MM.1S (cell line): ENCODE data around the gene TSPAN9.

Experiments used
- DNase-seq: peaks from one replicate; pipeline ENCODE4 v3.0.0-alpha.2; 2015
- H2AFZ ChIP-seq: fragments of 300-600 bp; sonication (generic); 2 replicates; pipeline ENCODE4 v1.6.0; 2016; ENCODE audit warnings: antibody characterized with exemption, low read length
- H3F3A ChIP-seq: fragments of 300-600 bp; sonication (generic); 2 replicates; pipeline ENCODE4 v1.6.1; 2016; ENCODE audit warnings: mild to moderate bottlenecking, antibody characterized with exemption, low read length, moderate library complexity, mixed read lengths; ENCODE audit not compliant: insufficient read depth
- H3K27ac ChIP-seq: fragments of 300-600 bp; sonication (generic); 2 replicates; pipeline ENCODE4 v1.5.1; 2016; ENCODE audit warnings: mild to moderate bottlenecking, low read length
- H3K27me3 ChIP-seq: fragments of 300-600 bp; sonication (generic); replicated peaks from 2 replicates; pipeline ENCODE4 v1.6.0; 2016; ENCODE audit warnings: low read length; ENCODE audit not compliant: insufficient read depth
- H3K36me3 ChIP-seq: fragments of 300-600 bp; sonication (generic); replicated peaks from 2 replicates; pipeline ENCODE4 v1.6.1; 2016; ENCODE audit warnings: mild to moderate bottlenecking, low read length, mixed read lengths; ENCODE audit not compliant: insufficient read depth
- H3K4me1 ChIP-seq: fragments of 300-600 bp; sonication (generic); 2 replicates; pipeline ENCODE4 v1.6.1; 2016; ENCODE audit warnings: low read length, mixed read lengths
- H3K4me2 ChIP-seq: fragments of 300-600 bp; sonication (generic); 2 replicates; pipeline ENCODE4 v1.6.0; 2016; ENCODE audit warnings: low read depth, low read length
- H3K4me3 ChIP-seq: fragments of 300-600 bp; sonication (generic); 2 replicates; pipeline ENCODE4 v1.5.1; 2016; ENCODE audit warnings: low read length, mixed read lengths
- H3K79me2 ChIP-seq: fragments of 300-600 bp; sonication (generic); 2 replicates; pipeline ENCODE4 v1.6.1; 2016; ENCODE audit warnings: mixed run types, low read length, mixed read lengths
- H3K9ac ChIP-seq: fragments of 300-600 bp; sonication (generic); 2 replicates; pipeline ENCODE4 v1.6.1; 2016; ENCODE audit warnings: low read length, mixed read lengths
- H3K9me2 ChIP-seq: fragments of 300-600 bp; sonication (generic); replicated peaks from 2 replicates; pipeline ENCODE4 v1.6.1; 2016; ENCODE audit warnings: mild to moderate bottlenecking, low read length, mixed read lengths; ENCODE audit not compliant: insufficient read depth
- H3K9me3 ChIP-seq: fragments of 300-600 bp; sonication (generic); replicated peaks from 2 replicates; pipeline ENCODE4 v1.6.1; 2016; ENCODE audit warnings: mild to moderate bottlenecking, low read length, mixed read lengths; ENCODE audit not compliant: insufficient read depth
- H4K20me1 ChIP-seq: fragments of 300-600 bp; sonication (generic); 2 replicates; pipeline ENCODE4 v1.6.1; 2016; ENCODE audit warnings: mild to moderate bottlenecking, low read length, moderate library complexity, mixed read lengths; ENCODE audit not compliant: insufficient read depth
- EZH2 ChIP-seq: fragments of 300-600 bp; sonication (generic); optimal IDR thresholded peaks from 2 replicates; pipeline ENCODE3; 2017; ENCODE audit warnings: low read depth, mild to moderate bottlenecking, antibody characterized with exemption, low read length, mixed read lengths
- EZH2phosphoT487 ChIP-seq: fragments of 300-600 bp; sonication (generic); IDR thresholded peaks from 2 replicates; pipeline ENCODE4 v1.6.1; 2018; ENCODE audit warnings: antibody characterized with exemption, low read length
- TF ChIP-seq, protein P1 (sequence below): fragments of 300-600 bp; sonication (generic); IDR thresholded peaks from 2 replicates; pipeline ENCODE4 v1.5.1; 2016; ENCODE audit warnings: antibody characterized with exemption, low read length, mixed read lengths

The TSPAN9 gene

DNA sequence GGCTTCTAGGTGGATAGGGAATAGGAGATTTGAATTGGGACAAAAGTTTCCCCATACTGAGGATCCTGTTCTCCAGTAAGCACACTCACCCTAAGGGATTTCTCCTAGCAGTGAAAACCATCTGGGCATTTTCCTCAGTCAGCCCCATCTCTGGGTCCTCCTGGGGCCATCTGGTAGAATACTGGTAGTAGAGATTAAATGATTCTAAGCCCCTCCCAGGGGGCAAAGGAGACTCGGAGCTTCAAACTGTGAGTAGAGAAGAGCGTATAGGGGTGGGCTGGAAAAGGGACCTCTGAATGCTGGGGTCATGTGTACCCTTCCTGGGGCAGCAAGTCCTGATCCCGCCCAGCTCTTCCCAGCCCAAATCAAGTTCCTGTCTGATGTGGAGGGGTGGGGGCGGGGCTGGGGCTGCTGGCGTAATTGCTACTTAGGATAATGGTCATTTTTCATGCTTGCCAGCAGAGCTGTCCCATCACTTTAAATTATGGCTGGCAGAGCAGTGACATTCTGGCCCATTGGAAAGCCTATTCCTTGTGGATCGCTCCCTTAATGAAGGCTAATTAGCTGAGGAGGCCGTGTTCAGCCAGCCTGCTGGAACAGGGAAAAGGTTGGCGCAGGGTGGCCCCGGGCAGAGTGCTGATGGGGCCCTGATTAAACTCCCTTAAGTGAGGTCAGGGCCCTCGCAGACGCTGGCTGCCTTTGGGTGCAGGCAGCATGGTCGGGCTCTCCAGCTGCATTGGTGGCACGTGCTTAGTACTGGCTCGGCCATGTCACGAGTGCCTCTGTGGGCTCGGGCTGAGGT lies 127.8 kb downstream of the TSPAN9 start:
- Histone ChIP-seq H3K9ac (no peak overlapping the region), H3K27ac (no peak overlapping the region), H3K4me2 (no peak overlapping the region), H3K9me3 (no peaks in the 10 kb centered on the region), H3K27me3 (peaks cover 91% of the 10 kb centered on the region), H3K4me1 (no peaks in the 10 kb centered on the region), H3K9me2 (no peaks in the 10 kb centered on the region), H3K4me3 (no peak overlapping the region), H3F3A (no peaks in the 10 kb centered on the region), H3K36me3 (no peaks in the 10 kb centered on the region), H2AFZ (no peak overlapping the region), H4K20me1 (no peaks in the 10 kb centered on the region), H3K79me2 (no peaks in the 10 kb centered on the region)
- TF ChIP-seq EZH2: no peak
- TF ChIP-seq, protein P1, sequence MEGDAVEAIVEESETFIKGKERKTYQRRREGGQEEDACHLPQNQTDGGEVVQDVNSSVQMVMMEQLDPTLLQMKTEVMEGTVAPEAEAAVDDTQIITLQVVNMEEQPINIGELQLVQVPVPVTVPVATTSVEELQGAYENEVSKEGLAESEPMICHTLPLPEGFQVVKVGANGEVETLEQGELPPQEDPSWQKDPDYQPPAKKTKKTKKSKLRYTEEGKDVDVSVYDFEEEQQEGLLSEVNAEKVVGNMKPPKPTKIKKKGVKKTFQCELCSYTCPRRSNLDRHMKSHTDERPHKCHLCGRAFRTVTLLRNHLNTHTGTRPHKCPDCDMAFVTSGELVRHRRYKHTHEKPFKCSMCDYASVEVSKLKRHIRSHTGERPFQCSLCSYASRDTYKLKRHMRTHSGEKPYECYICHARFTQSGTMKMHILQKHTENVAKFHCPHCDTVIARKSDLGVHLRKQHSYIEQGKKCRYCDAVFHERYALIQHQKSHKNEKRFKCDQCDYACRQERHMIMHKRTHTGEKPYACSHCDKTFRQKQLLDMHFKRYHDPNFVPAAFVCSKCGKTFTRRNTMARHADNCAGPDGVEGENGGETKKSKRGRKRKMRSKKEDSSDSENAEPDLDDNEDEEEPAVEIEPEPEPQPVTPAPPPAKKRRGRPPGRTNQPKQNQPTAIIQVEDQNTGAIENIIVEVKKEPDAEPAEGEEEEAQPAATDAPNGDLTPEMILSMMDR: no peak
- no peak for DNase-seq

DNA sequence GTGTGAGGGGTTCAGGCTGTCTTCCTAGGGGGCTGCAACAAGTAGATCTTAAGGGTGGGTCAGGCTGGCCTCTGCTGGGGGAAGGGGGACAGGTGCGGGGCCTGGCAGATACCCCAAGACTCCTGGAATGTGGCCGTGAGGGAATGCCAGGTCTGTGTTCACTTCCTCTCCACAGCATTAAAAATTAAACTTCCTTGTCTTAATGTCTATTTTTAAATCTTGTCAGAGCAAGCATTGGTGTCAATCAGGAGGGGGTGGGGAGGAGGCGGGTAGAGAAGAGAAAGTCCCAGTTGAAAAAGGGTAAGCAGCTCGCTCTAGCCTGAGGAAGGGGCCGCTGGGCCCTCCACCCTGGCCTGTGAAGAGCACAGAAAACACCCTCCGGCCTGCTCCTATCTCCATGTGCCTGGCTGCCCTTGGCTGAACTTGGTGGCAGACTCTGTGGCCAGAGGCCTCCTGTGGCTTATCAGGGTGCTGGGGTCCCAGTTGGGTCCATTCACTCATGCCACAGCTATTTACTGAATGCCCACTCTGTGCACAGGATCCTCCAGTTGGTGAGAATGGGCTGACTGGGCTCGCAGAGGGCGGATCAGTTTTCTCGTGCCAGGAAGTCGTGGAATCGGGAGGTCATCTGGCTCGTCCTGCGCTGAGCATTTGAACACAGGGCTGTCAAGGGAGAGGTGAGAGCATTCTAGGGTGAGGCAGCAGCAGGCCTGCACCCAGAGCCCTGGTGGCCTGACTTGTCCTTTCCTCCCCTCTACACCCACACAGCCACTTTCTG lies 128.8 kb downstream of the TSPAN9 start:
- Histone ChIP-seq H3K9ac (no peak overlapping the region), H2AFZ (no peak overlapping the region), H3K4me3 (no peak overlapping the region), H4K20me1 (no peaks in the 10 kb centered on the region), H3K27me3 (peaks cover 93% of the 10 kb centered on the region), H3K9me2 (no peaks in the 10 kb centered on the region), H3F3A (no peaks in the 10 kb centered on the region), H3K4me1 (no peaks in the 10 kb centered on the region), H3K36me3 (no peaks in the 10 kb centered on the region), H3K9me3 (no peaks in the 10 kb centered on the region), H3K4me2 (no peak overlapping the region), H3K27ac (no peak overlapping the region), H3K79me2 (no peaks in the 10 kb centered on the region)
- DNase-seq: no peak
- no peak for TF ChIP-seq EZH2
- TF ChIP-seq EZH2phosphoT487: no peak
- TF ChIP-seq, protein P1: no peak

DNA sequence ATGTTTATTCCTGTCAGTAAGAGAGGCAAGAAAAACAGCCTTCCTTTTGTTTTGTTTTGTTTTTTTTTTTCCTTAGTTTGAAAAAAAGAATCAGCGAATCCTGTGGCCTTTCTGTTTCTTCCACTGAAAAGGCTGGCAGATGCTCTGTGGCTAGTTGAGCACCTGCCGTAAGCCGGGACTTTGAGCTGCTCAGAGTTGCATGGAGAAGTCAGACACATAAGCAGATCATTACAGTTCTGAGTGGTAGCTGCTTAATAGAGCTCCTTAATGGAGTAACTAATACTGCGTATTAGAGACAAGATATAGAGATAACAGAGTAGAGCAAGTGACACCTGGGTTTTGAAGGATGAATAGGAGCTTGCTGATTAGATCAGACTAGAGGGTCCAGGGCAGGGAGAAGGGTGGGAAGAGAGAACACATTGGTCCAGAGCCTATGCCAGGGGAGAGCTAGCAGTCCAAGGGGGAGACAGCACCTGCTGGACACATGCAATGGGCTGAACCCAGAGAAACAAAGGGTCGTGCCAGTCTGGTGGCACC lies 129.4 kb downstream of the TSPAN9 start:
- Histone ChIP-seq H3K9me2 (no peaks in the 10 kb centered on the region), H3F3A (no peaks in the 10 kb centered on the region), H3K27me3 (peaks cover 91% of the 10 kb centered on the region), H3K4me1 (no peaks in the 10 kb centered on the region), H3K4me3 (no peak overlapping the region), H3K79me2 (no peaks in the 10 kb centered on the region), H3K4me2 (no peak overlapping the region), H3K9ac (no peak overlapping the region), H3K9me3 (no peaks in the 10 kb centered on the region), H4K20me1 (no peaks in the 10 kb centered on the region), H3K36me3 (no peaks in the 10 kb centered on the region), H2AFZ (no peak overlapping the region), H3K27ac (no peak overlapping the region)
- DNase-seq: no peak
- no peak for TF ChIP-seq EZH2phosphoT487
- no peak for TF ChIP-seq EZH2
- TF ChIP-seq, protein P1: no peak
